Fibroblast of the aortic adventitia (primary cell): Measurements from ENCODE around the gene CLDN1. TPM values are rescaled to one million over a fixed set of nuclear protein-coding genes. Genes with fewer than 3 reads are reported as not detected.
"Not testable (repeated sequence)": the region's sequence is repeated elsewhere in the genome, so short reads cannot be mapped to it uniquely, and the experiment has no call there.

ENCODE experiments used
- DNase-seq: peaks from one replicate; pipeline ENCODE4 v3.0.0-alpha.2; 2010; ENCODE audit warnings: low read depth
- H3K4me3 ChIP-seq: 2 replicates; pipeline ENCODE4 v1.5.1; 2011; ENCODE audit warnings: low read depth, mild to moderate bottlenecking, control low read depth, low read length, moderate library complexity
- CTCF ChIP-seq: IDR thresholded peaks from 2 replicates; pipeline ENCODE4 v1.5.1; 2011; ENCODE audit warnings: mild to moderate bottlenecking, low read length, control low read depth, inconsistent platforms; ENCODE audit not compliant: insufficient read depth
- total RNA-seq: library from RNA; depleted of rRNA; stranded (reverse); fragments of >200 nt; gene quantifications from 2 replicates; pipeline ENCODE4 v1.2.3, GENCODE V29; 2012; ENCODE audit warnings: low replicate concordance

The CLDN1 gene
- total RNA-seq, 1 donor: 0.18 TPM

DNA sequence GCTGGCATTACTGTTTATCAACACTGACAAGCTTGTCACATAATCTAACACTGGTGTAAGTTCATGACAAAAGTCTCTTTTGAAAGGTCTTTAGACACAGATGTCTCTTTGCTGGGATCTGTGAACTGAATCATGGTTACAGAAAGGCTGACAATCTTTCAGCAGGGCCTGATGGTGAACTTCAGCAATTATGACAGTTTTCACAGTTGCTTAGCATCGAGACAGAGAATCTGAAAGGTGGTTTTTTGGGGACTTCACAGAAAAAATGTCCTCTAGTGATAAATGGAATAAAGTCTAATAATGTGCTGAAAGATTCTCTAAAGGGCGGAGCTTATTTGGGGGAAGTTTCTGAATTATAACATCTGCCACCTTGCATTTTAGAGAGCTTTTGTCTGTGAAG, 32.3 kb downstream of the CLDN1 start:
- DNase-seq: no peak
- H3K4me3 ChIP-seq: no peak overlapping the region
- no peak for TF ChIP-seq CTCF

DNA sequence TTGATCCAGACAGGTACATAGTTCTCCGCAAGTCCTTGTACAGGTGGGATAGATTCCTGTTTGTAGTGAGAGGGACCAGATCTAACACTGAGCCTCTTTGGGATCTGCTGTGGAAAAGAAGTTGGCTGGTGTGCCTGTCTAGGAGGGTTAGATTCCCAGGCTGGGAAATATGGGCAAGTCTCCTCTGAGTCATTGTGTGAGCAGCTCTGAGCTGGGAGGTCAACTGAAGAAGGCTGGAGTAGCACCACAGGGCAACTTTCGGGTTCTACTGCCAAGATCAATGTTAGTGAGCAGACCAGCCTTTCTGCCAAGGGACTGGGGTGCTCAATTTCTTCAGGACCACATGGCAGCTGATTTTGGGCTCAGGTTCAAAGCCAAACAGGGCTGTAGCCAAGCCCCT, 33.4 kb downstream of the CLDN1 start:
- H3K4me3 ChIP-seq: no peak overlapping the region
- no peak for TF ChIP-seq CTCF
- DNase-seq: no peak

DNA sequence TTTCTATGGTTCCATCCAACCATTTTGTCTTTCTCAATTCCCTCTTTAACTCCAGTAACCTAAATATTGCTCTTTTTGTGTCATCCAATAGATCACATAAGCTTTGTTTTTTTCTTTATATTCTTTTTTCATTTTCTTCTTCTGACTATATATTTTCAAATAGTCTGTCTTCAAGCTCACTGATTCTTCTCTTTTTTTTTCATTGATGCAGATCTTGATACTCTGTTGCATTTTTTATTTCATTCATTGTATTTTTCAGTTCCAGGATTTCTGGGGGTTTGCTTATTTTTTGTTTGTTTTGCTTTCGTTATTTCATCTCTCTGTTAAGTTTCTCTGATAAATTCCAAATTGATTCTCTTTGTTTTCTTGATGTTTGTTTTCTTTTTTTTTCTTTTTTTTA, 36.2 kb downstream of the CLDN1 start:
- DNase-seq: no peak
- TF ChIP-seq CTCF: no peak
- no peak overlapping the region for H3K4me3 ChIP-seq

- peak; percentile 22 for DNase-seq
- H3K4me3 ChIP-seq: no peak overlapping the region
- TF ChIP-seq CTCF: no peak
Measured at GRCh38 chr3:190281308-190282051, 40.8 kb downstream of the CLDN1 start.

- no peak overlapping the region for H3K4me3 ChIP-seq
- no peak for TF ChIP-seq CTCF
- no peak for DNase-seq
Measured at GRCh38 chr3:190279690-190280089, 42.6 kb downstream of the CLDN1 start.

GRCh38 chr3:190272747-190273146, 49.5 kb downstream of the CLDN1 start:
- DNase-seq: no peak
- H3K4me3 ChIP-seq: no peak overlapping the region
- no peak for TF ChIP-seq CTCF

DNA sequence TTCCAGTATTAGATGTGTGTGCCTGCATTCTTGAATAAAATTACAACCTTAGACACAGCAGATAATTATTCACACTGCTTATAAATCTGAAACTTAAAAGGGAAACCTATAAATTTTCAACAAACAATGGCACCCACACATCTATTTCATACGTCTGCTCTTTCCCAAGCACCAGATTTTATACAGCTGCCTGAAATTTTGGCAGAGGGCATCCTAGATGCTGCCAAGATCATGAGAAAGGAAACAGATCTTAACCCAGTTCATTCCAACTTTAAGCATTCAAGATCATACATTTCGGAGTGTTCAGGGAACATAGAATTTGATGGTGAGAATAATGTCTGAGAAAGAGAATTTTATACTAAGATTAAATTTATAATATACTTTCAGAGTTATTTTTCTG, 53.1 kb downstream of the CLDN1 start:
- peak; percentile 61 for DNase-seq
- no peak overlapping the region for H3K4me3 ChIP-seq
- TF ChIP-seq CTCF: no peak

DNA sequence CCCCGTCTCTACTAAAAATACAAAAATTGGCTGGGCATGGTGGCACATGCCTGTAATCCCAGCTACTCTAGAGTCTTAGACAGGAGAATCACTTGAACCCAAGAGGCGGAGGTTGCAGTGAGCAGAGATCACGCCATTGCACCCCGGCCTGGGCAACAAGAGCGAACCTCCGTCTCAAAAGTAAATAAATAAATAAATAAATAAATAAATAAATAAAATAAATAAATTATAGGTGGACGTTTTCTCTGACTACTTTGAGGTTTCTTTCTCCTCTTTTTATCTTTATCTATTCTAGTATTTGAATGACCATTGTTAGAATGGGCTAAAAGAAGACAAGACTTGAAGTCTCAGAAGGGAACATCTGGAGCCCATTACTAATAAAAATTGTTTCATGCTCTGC, 54.8 kb downstream of the CLDN1 start:
- H3K4me3 ChIP-seq, DNase-seq: not testable (repeated sequence)
